ENCODE results near the gene MARK4.
"Not testable (repeated sequence)": the region's sequence is repeated elsewhere in the genome, so short reads cannot be mapped to it uniquely, and the experiment has no call there.

Gene MARK4

GRCh38 chr19:45306518-45307027, 55.5 kb downstream of the MARK4 start:
- peak; percentile 53 for DNase-seq

GRCh38 chr19:45307361-45307760, 56.3 kb downstream of the MARK4 start:
- DNase-seq = no peak

GRCh38 chr19:45309322-45309721, 58.3 kb downstream of the MARK4 start:
- not testable (repeated sequence) for DNase-seq

GRCh38 chr19:45311621-45312020, 60.5 kb downstream of the MARK4 start:
- DNase-seq = no peak

- not testable (repeated sequence) for DNase-seq
These were observed 61.2 kb downstream of the MARK4 start for GRCh38 chr19:45312285-45312684.

- no peak for DNase-seq
These were observed 63.7 kb downstream of the MARK4 start for GRCh38 chr19:45314708-45315245.

GRCh38 chr19:45315304-45315703, 64.2 kb downstream of the MARK4 start:
- DNase-seq = no peak

- no peak for DNase-seq
These were observed 70.1 kb downstream of the MARK4 start for GRCh38 chr19:45320997-45321775.

GRCh38 chr19:45321848-45322247, 70.8 kb downstream of the MARK4 start:
- no peak for DNase-seq

GRCh38 chr19:45322311-45322710, 71.2 kb downstream of the MARK4 start:
- DNase-seq = no peak

GRCh38 chr19:45322744-45323281, 71.7 kb downstream of the MARK4 start, which contains the start of gene CKM:
CKM (minus strand) TSS chr19:45322875; CDS start chr19:45319713, 3,162 bp downstream.
- DNase-seq = no peak

GRCh38 chr19:45323671-45324081, 72.6 kb downstream of the MARK4 start:
- DNase-seq = no peak

GRCh38 chr19:45324349-45324907, 73.4 kb downstream of the MARK4 start:
- DNase-seq = no peak

GRCh38 chr19:45327404-45328143, 76.5 kb downstream of the MARK4 start:
- DNase-seq = no peak

- DNase-seq = peak; percentile 90
These were observed 80.3 kb downstream of the MARK4 start for GRCh38 chr19:45331411-45331810.

GRCh38 chr19:45333609-45334303, 82.7 kb downstream of the MARK4 start:
- no peak for DNase-seq

GRCh38 chr19:45334881-45335280, 83.8 kb downstream of the MARK4 start:
- DNase-seq = not testable (repeated sequence)

- DNase-seq = no peak
These were observed 85.7 kb downstream of the MARK4 start for GRCh38 chr19:45336696-45337251.

- no peak for DNase-seq
These were observed 88.6 kb downstream of the MARK4 start for GRCh38 chr19:45339629-45340028.

GRCh38 chr19:45340232-45340898, 89.3 kb downstream of the MARK4 start, which contains the start of gene KLC3:
KLC3 (plus strand) TSS chr19:45340750; CDS start chr19:45345542, 4,792 bp downstream.
- DNase-seq = no peak

- DNase-seq = no peak
These were observed 89.9 kb downstream of the MARK4 start for GRCh38 chr19:45340899-45341453.
